Measurements from ENCODE around the gene TMEM37.
A peak's percentile ranks its signal among the peaks of the same experiment; 100 is the strongest.

Gene TMEM37

DNA sequence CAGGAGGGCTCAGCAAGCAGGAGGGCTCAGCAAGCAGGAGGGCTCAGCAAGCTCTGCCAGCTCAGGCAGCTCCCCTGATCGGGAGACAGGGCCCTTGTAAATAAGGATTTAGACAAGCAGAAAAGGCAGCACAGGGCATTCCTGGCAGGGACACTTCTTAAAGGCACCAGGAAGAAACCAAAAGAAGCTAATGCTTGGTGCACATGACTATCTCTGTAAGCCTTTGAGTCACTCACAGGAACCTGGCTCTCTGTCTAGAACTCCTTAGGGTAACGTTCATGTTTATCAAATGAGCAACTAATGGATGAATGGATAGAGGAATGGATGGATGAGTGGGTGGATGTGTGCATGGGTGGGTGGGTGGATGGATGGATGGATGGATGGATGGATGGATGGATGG, 28.4 kb downstream of the TMEM37 start:
- DNase-seq (ENCODE audit: low spot score): no peak

DNA sequence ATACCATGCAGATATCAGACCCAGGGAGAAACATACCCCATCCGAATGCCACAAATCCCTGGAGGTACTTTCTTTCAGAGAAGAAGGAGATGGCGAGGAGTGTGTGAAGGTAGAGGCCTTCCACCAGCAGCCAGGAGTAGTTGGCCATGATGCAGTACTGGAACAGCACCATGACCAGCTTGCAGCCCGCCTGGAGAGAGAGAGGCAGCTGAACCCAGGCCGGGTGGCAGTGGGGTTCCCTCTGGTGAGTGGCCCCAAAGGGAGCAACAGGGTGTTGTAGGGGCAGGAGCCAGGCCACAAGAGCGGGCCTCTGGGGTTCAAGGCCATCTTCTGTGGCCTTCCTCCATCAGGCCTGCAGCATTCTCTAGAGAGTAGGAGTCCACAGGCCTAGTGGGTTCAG, 30.2 kb downstream of the TMEM37 start:
- DNase-seq (ENCODE audit: low spot score): no peak

DNA sequence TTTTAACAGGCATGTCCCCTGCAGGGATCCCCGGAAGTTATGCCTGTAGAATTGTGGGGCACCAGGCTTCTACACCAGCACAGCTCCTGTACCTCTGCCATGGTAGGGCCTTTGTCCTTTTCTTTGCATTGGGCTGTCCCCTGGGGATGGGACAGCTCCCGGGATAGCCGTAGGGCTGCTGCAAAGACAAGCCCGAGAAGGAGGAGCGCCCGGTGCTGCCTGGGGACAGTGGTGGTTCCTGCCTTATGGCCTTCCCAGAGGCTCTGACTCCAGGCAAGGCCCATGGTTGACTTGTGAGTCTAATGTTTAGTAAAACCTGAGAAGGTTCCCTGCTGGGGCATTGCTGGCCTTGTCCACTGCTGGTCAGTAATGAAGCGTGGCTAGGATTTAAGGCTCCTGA, 30.9 kb downstream of the TMEM37 start:
- DNase-seq (ENCODE audit: low spot score): no peak

DNA sequence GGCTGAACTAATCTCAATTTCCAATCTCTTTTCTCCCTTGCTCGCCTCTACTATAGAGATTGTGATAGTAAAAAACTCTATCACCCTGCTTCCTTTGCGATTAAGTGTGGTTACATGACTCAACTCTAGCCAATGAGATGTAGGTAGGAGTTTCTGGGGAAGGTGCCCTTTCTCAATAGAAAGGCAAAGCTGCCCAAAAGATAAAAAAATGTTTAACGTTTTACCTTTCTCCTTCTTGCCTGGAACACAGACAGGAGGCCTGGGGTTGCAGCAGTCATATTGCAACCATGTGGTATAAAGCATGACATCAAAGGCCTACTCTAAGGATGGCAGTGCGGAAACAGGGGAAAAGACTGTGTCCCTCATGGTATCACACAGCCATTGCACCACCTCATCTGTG, 31.5 kb downstream of the TMEM37 start:
- no peak for DNase-seq (ENCODE audit: low spot score)

DNA sequence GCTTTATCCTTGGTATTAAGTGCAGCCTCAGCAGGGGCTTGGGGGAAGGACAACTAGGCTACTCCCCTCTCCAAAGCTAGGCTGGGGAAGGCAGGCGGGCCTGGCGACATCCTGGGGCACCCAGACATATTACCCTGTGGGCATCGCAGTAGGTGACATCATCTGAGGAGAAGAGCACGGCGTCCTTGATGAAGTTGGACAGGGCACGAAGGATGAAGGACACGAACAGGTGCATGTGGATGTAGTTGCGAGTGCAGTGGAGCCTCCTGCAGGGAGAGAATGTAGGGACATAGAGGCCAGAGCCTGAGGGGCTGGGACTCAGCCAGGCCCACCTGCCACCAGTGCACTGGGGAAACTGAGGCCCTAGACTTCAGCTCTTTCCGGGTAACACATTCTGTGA, 32.3 kb downstream of the TMEM37 start:
- no peak for DNase-seq (ENCODE audit: low spot score)

DNA sequence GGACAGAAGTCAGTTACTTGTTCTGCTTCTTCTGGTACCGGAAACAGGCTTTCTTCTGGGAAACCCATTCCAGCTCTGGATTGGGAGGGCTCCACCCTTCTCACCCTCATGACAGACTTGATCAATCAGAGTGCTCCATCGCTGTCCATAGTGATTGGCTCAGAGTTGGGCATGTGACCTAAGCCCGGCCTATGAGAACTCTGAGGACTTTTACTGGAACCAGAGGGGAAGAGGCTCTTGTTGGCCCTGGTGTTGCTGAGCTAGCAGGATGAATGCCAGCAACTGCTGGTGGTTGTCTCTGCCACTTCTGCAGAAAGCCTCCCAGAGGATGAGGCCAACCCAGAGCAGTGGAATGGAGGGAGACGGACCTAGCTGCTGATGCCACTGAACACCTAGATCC, 33.3 kb downstream of the TMEM37 start:
- no peak for DNase-seq (ENCODE audit: low spot score)

DNA sequence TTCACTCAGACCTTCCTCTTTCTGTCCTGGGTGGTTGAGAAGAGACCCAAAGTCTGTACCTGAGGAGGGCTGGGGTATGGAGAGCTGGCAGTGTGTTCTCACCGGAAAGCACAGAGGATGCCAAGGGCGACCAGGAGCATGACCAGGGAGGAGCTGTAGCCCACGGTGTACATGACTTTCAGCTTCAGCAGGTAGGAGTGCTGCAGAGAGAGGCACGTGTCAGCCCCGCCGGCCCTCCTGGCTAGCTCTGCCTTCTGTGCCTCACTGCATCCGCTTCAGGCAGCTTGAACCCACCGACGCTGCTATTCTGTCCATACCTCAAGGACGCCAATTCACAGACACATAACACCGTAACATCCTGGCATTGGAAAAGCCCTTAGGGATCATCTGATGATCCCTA, 34.0 kb downstream of the TMEM37 start:
- DNase-seq (ENCODE audit: low spot score): no peak

DNA sequence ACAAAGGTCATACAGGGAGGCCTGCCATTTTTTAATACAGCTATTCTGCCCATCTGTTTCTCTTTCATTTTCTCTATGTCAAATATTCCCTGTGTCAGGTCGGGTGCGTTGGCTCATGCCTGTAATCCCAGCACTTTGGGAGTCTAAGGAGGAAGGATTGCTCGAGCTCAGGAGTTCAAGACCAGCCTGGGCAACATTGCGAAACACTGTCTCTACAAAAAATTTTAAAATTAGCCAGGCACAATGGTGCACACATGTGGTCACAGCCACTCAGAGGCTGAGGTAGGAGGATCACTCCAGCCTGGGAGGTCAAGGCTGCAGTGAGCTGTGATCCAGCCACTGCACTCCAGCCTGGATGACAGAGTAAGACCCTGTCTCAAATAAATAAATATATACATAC, 34.7 kb downstream of the TMEM37 start:
- DNase-seq (ENCODE audit: low spot score): no peak

DNA sequence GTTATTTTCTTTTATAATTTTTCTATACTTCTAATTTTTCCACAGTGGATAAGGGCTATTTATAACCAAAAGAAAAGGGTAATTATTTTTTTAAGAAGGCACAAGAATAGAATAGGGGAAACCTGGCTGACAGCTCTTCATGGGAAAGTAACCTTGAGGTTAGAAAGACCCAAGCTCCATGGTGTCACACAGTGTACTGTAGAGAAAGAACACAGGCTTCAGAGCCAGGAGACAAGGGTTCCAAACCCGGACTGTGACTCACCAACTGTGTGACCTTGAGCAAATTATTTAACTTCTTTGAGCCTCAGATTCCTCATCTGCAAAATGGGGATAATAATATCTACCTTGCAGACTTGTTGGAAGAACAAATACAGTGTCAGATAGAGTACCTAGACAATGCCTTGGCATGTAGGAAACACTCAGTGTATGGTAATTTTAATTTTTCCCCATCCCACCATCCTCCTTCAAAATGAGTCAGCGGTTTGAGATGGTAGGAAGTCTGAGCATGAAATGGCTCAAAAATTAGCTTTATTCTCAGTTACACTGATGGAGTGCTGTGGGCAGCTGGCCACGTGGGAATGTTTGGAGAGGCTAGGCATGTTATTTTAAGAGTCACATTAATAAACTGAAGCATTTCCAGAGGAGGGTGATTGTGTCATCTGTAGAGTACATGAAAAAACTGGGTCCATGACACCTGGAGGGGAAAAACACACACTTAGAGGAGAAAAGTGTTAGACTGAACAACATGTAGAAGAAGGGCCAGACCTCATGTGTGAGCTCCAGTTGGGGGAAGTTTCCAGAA, 36.7 kb downstream of the TMEM37 start:
- no peak for DNase-seq (ENCODE audit: low spot score)

DNA sequence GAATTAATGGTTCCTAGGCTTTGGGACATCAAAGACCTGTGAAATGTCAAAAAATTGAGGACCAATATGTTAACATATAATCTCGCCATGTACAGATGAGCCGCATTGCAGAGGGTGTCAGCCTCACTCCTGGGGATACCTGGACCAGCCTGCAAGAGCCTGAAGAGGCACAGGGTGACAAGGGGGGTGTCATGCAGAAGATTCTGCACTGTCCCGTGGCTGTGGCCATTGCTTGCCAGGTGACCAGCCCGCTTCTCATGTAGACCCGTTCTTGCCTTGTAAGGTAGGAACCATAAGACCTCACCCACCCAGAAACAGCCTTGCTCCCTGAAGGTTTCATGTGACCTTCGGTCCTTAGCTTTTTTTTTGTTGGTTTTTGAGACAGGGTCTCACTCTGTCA, 37.5 kb downstream of the TMEM37 start:
- no peak for DNase-seq (ENCODE audit: low spot score)

DNA sequence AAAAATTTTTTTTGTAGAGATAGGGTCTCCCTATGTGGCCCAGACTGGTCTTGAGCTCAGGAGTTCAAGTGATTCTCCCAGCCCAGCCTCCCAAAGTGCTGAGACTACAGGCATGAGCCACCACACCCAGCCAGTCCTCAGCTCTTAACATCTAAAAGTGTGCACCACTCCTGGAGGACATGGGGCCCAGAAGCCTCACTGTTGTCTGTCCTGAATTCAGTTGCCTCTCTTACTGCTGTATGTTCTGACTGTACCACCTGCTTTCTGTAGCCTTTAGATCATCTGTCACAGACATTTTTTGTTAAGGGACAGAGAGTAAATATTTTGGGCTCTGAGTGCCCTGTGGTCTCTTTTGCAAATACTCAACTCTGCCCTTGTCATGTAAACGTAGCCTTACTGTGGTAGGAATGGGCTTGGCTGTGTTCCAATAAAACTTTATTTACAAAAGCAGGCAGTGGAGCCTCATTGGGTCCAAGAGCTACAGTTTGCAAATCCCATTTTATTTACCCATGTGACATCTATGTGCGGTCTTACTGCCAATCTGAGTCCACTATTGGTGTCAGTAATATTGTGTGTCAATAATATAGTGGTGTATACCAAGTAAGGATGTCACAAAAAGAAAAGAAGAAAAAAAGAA, 38.1 kb downstream of the TMEM37 start:
- no peak for DNase-seq (ENCODE audit: low spot score)

DNA sequence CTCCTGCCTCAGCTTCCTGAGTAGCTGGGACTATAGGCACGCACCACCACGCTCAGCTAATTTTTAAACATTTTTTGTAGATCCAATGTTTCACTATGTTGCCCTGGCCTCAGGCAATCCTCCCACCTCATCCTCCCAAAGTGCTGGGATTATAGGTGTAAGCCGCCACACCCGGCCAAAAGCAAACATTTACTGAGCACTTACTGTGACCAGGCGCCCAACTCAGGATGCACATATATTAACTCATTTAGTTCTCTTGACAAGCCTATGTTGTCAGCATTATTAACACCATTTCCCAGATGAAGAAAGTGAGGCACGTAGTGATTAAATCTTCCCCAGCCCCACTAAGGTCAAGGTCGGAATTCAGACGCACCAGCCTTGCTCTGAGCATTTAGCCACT, 41.1 kb downstream of the TMEM37 start:
- DNase-seq (ENCODE audit: low spot score): no peak

DNA sequence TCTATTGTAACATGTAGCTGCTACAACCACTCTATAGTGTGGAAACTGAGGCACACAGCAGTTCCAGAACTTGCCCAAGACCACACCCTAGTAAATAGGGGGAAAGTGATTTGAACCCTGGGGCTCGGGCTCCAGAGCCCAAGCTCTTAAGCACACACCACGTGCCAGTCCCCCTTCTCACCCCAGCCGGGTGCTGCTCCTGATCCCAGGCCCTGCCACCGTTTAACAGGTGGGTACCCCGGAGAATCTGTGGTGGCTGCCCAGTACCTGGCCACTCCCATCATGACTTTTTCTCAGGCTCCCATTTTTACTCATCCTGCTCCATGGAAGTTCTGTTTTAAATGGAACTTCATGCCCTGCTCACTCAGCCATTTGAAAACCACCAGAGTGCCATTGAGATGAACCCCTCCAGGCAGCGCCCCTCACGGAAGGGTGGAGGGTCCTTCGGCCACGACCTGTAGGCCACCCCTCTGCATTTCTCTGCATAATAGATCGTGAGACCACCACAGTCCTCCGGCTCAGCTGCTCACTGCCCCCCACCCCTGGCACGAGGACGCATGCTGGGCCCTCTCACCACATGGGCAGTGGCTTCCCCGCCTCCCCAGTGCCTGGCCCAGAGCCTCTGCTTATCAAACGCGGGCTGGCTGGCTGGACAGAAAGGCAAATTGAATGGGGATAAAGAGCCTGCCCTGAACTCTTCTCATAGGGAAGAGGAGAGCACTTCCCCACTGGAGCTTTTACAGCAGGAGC, 42.1 kb downstream of the TMEM37 start:
- DNase-seq (ENCODE audit: low spot score): no peak

DNA sequence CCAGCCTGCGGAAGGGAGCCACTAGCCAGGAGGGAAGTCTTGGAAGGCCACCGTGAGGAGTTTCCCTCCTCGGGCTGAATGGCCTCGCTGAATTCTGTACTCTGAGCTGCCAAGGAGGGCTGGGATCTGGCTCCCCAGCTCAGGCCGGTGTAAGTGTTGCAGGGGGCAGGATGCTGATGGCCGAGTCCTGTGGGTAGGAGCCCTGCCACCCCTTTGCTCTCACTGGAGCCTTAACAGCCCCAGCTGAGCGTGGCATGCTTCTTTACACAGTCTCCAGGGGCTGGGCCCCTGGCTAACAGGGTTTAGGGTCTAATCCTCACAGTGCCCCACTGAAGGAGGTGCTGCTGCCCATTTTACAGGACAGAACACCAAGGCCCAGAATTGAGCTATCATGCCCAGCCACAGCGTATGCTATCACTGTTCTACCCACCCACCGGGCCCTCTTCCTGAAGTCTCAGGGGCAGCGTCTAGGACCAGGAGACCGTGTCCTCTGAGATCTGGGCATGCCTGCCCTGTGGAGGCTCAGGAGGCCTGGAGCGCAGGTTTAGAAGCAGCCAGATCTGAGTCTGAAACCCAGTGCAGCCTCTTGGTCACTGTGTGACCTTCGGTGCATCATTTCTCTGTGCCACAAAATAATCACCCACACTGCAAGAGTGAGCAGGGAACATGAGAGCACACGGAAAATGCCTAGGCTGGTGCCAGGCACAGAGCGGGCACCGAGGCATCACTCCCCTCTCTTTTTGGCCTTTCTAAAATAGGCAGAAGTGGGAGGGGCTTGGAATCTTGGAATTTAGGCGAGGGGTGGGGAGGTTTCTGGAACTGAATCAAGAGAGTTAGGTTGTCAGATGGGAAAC, 42.9 kb downstream of the TMEM37 start:
- no peak for DNase-seq (ENCODE audit: low spot score)

DNA sequence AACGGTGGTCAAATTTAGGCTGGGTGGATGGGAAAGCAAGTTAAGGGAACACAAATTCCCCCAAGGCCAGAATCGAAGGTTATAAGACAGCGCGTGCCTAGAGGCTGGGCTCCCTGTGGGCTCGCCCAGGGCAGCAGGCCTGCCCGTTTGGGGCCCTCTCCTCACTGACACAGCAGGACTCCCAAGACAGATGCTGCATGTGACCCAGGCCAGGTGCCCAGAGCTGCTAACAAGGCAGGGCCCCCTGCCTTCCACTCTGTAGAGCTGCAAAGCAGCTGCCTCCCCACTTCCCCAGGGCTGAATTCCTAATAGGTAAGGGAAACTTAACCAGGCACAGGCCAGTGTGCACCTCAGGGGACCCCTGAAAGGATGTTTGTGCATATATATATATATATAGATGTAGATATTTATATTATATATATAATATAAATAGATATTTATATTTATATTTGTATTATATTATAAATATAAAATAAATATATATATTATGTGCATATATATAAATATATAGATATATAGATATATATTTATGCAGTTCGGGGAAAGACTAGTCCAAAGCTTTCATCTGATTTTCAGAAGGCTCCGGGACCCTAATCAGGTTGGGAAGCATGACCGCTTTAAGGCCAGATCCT, 43.7 kb downstream of the TMEM37 start:
- no peak for DNase-seq (ENCODE audit: low spot score)

DNA sequence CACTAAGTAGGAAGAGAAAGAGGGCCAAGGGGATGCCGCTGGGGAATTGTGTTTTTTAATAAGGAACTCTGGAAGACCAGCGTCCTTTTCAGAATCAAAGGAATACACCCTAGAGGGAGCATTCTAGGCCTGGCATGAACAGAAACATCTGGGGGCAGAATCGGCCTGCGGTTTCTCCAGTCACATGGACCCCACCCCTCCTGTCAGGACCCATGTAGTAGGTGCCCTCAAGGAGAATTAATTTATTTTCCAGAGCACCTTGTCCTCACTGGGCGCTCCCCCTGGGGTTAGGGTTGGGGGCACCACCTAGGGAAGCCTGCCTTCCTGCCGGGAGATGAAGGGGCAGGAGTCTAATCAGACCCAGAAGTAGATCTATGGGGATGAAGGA, 44.2 kb downstream of the TMEM37 start:
- no peak for DNase-seq (ENCODE audit: low spot score)

DNA sequence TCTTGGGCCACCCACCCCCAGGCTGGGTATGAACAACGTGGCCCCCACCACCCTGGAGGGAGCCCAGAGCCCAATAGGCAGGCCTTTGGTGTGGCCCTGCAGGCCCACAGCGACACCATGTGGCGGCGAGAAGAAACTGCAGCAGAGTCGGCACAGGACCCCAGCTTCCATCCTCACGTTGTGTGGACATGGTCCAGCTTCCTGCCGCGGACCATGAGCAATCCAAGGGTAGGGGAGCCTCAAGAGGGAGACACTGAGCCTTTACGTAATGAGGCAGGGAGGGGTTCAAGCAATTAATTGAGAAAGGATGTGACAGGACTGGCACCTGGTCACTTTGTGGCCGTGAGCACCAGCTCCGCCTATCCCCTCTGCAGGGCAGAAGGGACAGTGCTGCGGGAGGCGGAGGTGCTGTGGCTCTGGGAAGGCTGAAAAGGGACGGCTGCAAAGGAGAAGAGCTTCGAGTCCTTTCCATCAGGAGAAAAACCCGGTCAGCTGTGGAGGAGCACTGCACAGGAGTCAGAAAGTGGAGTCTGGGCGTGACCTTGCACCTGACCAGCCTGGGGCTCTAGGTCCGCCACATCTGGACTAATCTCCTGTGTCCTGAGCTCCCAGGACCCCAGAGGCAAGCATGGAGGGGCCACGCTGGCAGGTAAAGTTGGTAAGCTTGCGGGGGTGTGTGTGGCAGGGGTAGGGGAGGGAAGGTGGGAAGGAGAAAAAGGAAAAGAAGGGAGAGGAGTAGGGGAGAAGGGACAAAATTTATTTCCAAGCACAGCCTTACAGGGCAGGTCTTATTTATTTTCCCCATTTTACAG, 44.9 kb downstream of the TMEM37 start:
- peak; percentile 10 for DNase-seq (ENCODE audit: low spot score)

DNA sequence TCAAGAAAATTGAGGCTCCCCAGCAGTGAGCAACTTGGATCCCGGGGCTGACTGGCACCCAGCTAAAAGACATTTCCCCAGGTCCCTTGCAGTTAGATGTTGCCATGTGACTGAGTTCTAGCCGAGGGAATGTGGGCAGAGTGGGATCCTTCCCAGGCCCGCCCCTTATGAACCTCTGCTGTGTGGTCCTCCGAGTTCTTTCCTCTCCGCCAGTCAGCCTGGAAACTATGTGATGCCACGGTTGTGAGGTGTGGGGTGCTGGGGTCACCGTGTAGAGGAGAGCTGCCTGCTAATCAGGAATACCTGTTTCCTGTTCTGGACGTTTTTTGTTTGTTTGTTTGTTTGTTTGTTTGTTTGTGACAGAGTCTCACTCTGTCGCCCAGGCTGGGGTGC, 45.5 kb downstream of the TMEM37 start:
- DNase-seq (ENCODE audit: low spot score): no peak

DNA sequence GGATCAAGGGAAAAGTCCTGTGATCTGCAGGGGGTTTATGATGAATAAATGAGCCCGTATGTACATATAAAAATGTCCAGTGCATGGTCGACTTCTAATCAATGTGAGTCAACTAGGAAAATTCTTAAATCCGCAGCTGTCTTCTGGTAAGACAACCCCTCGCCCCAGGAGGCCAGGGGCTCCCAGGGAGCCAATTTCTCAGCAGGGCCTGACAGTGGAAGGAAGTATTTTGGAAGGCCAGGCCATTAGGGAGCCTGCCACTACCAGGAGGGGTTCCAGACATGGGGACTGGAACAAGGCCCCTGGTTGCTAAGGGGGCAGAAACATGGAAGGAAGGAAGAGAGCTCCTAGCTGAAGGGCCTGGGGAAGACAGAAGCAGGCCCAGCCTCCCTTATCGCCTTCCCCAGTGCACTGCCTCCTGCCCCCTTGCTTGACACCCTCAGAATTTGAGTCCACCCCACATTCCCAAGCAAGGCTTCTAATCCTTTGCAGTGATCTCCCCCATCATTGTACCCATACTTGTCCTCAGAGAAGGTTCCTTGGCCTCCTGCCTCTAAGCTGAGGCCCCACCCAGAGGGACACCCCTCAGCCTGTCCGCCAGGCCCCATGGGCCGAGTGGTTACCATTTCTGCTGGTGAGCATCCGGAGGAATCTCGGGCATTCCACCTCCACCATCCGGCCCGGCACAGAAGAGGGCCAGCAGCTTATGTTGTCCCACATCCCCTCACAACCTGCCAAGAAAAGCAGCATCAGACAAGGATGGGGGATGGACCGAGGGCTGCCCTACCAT, 46.7 kb downstream of the TMEM37 start:
- DNase-seq (ENCODE audit: low spot score): no peak

DNA sequence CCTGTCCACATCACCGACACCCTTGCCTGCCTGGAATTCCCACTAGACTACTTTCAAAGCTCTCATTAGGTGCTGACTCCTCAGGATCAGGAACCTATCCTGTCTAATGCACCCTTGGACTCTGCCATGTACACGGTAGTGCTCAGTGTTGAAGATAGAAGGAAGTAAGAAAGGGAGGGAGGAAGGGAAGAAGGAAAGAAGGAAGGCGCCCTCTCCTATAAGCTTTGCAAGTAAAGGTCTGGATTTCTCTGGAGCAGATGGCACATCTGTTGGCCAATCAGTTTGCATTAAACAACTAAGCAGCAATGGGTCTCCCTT, 47.3 kb downstream of the TMEM37 start:
- no peak for DNase-seq (ENCODE audit: low spot score)

Data from CD4-positive, alpha-beta T cell treated with Interleukin-6 at 100 ng/mL for 8 hours (primary cell).